Left cardiac atrium (tissue), 4 donors: Measurements from ENCODE around the gene SLC22A16. TPM values are rescaled to one million over a fixed set of nuclear protein-coding genes. Genes with fewer than 3 reads are reported as not detected.

Experiments
- ATAC-seq, 2 donors: fragments of 200-7000 bp; cut with Tn5 transposase; one replicate each; pipeline ENCODE4 v1.9.1; 2020; ENCODE audit warnings: mild to moderate bottlenecking in 2 of 2, moderate library complexity in 2 of 2
- DNase-seq: peaks from one replicate; pipeline ENCODE4 v3.0.0-alpha.2; 2020
- intact Hi-C, 2 donors: fragments of 100-400 bp; cut with DNase I; formaldehyde crosslinking; loops; one replicate each; pipeline versions ENCODE4 v1.14.1 to v1.15.1; 2022 to 2023
- total RNA-seq, 2 donors: library from RNA; stranded (reverse); fragmentation: NEBNext Ultra II Directional; extraction: Animal tissue kit (Norgen Biotek cat#: 25700); gene quantifications; one replicate each; pipeline ENCODE4 v1.2.1, GENCODE V29; 2021
- donor health status: DM: no; HTN: yes; CAD: no.
- donor health status: DM: no; HTN: yes; CAD: no; lungs with severe emphysema.
- donor health status: DM: yes; HTN: yes; CAD: no.
- donor health status: Dilated cardiomyopathy.

The SLC22A16 gene
- total RNA-seq, 2 donors from 2014 or later, result 0.26 TPM; not detected in 1

- DNase-seq, result no peak
- no peak for ATAC-seq
- intact Hi-C loops, result no loop called here
These were observed 57.8 kb downstream of the SLC22A16 start for GRCh38 chr6:110418594-110418993.

- ATAC-seq, result peak; percentile 95
- DNase-seq, result peak; percentile 82
- intact Hi-C loops, result no loop called here
These were observed 61.1 kb downstream of the SLC22A16 start, which contains the start of gene DDO for GRCh38 chr6:110415086-110415916. DDO (minus strand) TSS chr6:110415575; CDS start chr6:110413462, 2,113 bp downstream.

GRCh38 chr6:110414669-110415068, 61.7 kb downstream of the SLC22A16 start:
- peak; percentile 17 to 53 for ATAC-seq
- DNase-seq, result no peak
- intact Hi-C loops, result no loop called here

- ATAC-seq, result peak in 1 of 2 donors; percentile 32
- DNase-seq, result no peak
- intact Hi-C loops, result no loop called here
These were observed 64.1 kb downstream of the SLC22A16 start for GRCh38 chr6:110412360-110412759.

GRCh38 chr6:110410511-110410910, 65.9 kb downstream of the SLC22A16 start:
- intact Hi-C loops, result no loop called here
- ATAC-seq, result no peak

GRCh38 chr6:110409794-110410193, 66.6 kb downstream of the SLC22A16 start:
- ATAC-seq (no peak), DNase-seq (no peak)
- intact Hi-C loops, result no loop called here

More at GRCh38 chr6:110410511-110410910, 65.9 kb downstream of the SLC22A16 start:
- DNase-seq, result no peak

GRCh38 chr6:110408901-110409300, 67.5 kb downstream of the SLC22A16 start:
- intact Hi-C loops, result no loop called here
- DNase-seq, result no peak
- no peak for ATAC-seq

- intact Hi-C loops, result no loop called here
- ATAC-seq, result peak; percentile 65 to 66
- no peak for DNase-seq
These were observed 71.8 kb downstream of the SLC22A16 start for GRCh38 chr6:110404607-110405006.

GRCh38 chr6:110401585-110402176, 74.7 kb downstream of the SLC22A16 start:
- DNase-seq (no peak), ATAC-seq (no peak)
- intact Hi-C loops, result no loop called here

- DNase-seq (no peak), ATAC-seq (peak; percentile 9 to 33)
- intact Hi-C loops, result no loop called here
These were observed 76.2 kb downstream of the SLC22A16 start for GRCh38 chr6:110400208-110400607.

GRCh38 chr6:110399219-110400071, 77.0 kb downstream of the SLC22A16 start:
- no peak for DNase-seq
- intact Hi-C loops, result no loop called here
- ATAC-seq, result peak; percentile 60 to 70

GRCh38 chr6:110398778-110399177, 77.6 kb downstream of the SLC22A16 start:
- DNase-seq, result no peak
- peak in 1 of 2 donors; percentile 22 for ATAC-seq
- intact Hi-C loops, result no loop called here

GRCh38 chr6:110395221-110395620, 81.2 kb downstream of the SLC22A16 start:
- intact Hi-C loops, result no loop called here
- peak; percentile 40 to 70 for ATAC-seq
- DNase-seq, result no peak

- DNase-seq, result no peak
- intact Hi-C loops, result loop anchor here in 1 of 2 donors (5.0 kb wide), 1 partner anchor 357 kb away; no protein-coding TSS in a partner anchor
These were observed 82.0 kb downstream of the SLC22A16 start for GRCh38 chr6:110394409-110394808.

GRCh38 chr6:110392727-110393126, 83.7 kb downstream of the SLC22A16 start:
- intact Hi-C loops, result loop anchor here in 1 of 2 donors (5.0 kb wide), 1 partner anchor 355 kb away; no protein-coding TSS in a partner anchor
- no peak for DNase-seq
- no peak for ATAC-seq

More at GRCh38 chr6:110394409-110394808, 82.0 kb downstream of the SLC22A16 start:
- peak; percentile 60 to 69 for ATAC-seq

- ATAC-seq (no peak), DNase-seq (no peak)
- intact Hi-C loops, result loop anchor here in 1 of 2 donors (2.0 to 5.0 kb wide), 3 partner anchors 212 to 686 kb away; partner anchors contain the start of gene WASF1
These were observed 86.0 kb downstream of the SLC22A16 start for GRCh38 chr6:110390404-110390803.

- intact Hi-C loops, result loop anchor here in 1 of 2 donors (2.0 to 5.0 kb wide), 3 partner anchors 211 to 685 kb away; partner anchors contain the start of gene WASF1
- peak in 1 of 2 donors; percentile 31 for ATAC-seq
These were observed 86.6 kb downstream of the SLC22A16 start for GRCh38 chr6:110389689-110390382.

GRCh38 chr6:110387986-110388385, 88.4 kb downstream of the SLC22A16 start:
- intact Hi-C loops, result no loop called here
- DNase-seq (no peak), ATAC-seq (no peak)

More at GRCh38 chr6:110389689-110390382, 86.6 kb downstream of the SLC22A16 start:
- no peak for DNase-seq
